ENCODE data around the gene RBPJL. TPM values are rescaled to one million over a fixed set of nuclear protein-coding genes. Genes with fewer than 3 reads are reported as not detected.

RBPJL gene
- total and polyA plus RNA-seq, 2 donors from 2014 or later, result not detected

Other genes starting within 250 kb of the RBPJL start
- gene KCNS1, start 205.7 kb upstream of the RBPJL start, total RNA-seq, result 2.9 TPM
- 0.19 TPM for gene KCNS1, start 205.7 kb upstream of the RBPJL start, polyA plus RNA-seq (ENCODE audit: insufficient read depth, low read depth, low replicate concordance)
- 1.0 TPM for gene WFDC5, start 191.7 kb upstream of the RBPJL start, total RNA-seq
- gene WFDC5, start 191.7 kb upstream of the RBPJL start, polyA plus RNA-seq (ENCODE audit: insufficient read depth, low read depth, low replicate concordance), result not detected
- 1.4 TPM for gene WFDC12, start 182.4 kb upstream of the RBPJL start, total RNA-seq
- not detected for gene WFDC12, start 182.4 kb upstream of the RBPJL start, polyA plus RNA-seq (ENCODE audit: insufficient read depth, low read depth, low replicate concordance)
- gene PI3, start 131.9 kb upstream of the RBPJL start, total RNA-seq, result 8.7 TPM
- gene PI3, start 131.9 kb upstream of the RBPJL start, polyA plus RNA-seq (ENCODE audit: insufficient read depth, low read depth, low replicate concordance), result not detected
- gene SEMG1, start 99.8 kb upstream of the RBPJL start, total RNA-seq, result not detected
- gene SEMG1, start 99.8 kb upstream of the RBPJL start, polyA plus RNA-seq (ENCODE audit: insufficient read depth, low read depth, low replicate concordance), result not detected
- 0.16 TPM for gene SEMG2, start 85.5 kb upstream of the RBPJL start, total RNA-seq
- 0.80 TPM for gene SEMG2, start 85.5 kb upstream of the RBPJL start, polyA plus RNA-seq (ENCODE audit: insufficient read depth, low read depth, low replicate concordance)
- 3,615 TPM for gene SLPI, start 52.3 kb upstream of the RBPJL start, total RNA-seq
- 105 TPM for gene SLPI, start 52.3 kb upstream of the RBPJL start, polyA plus RNA-seq (ENCODE audit: insufficient read depth, low read depth, low replicate concordance)
- 0.19 TPM for gene MATN4, start 1.5 kb downstream of the RBPJL start, total RNA-seq
- 0.19 TPM for gene MATN4, start 1.5 kb downstream of the RBPJL start, polyA plus RNA-seq (ENCODE audit: insufficient read depth, low read depth, low replicate concordance)
- 397 TPM for gene SDC4, start 41.6 kb downstream of the RBPJL start, total RNA-seq
- 242 TPM for gene SDC4, start 41.6 kb downstream of the RBPJL start, polyA plus RNA-seq (ENCODE audit: insufficient read depth, low read depth, low replicate concordance)
- gene SYS1, start 56.3 kb downstream of the RBPJL start, total RNA-seq, result 38.7 TPM
- gene SYS1, start 56.3 kb downstream of the RBPJL start, polyA plus RNA-seq (ENCODE audit: insufficient read depth, low read depth, low replicate concordance), result 39.8 TPM
- not detected for gene TP53TG5, start 71.5 kb downstream of the RBPJL start, total RNA-seq
- not detected for gene TP53TG5, start 71.5 kb downstream of the RBPJL start, polyA plus RNA-seq (ENCODE audit: insufficient read depth, low read depth, low replicate concordance)
- 51.5 TPM for gene DBNDD2, start 101.4 kb downstream of the RBPJL start, total RNA-seq
- 50.7 TPM for gene DBNDD2, start 101.4 kb downstream of the RBPJL start, polyA plus RNA-seq (ENCODE audit: insufficient read depth, low read depth, low replicate concordance)
- gene PIGT, start 109.3 kb downstream of the RBPJL start, total RNA-seq, result 90.9 TPM
- 95.0 TPM for gene PIGT, start 109.3 kb downstream of the RBPJL start, polyA plus RNA-seq (ENCODE audit: insufficient read depth, low read depth, low replicate concordance)
- gene WFDC2, start 162.9 kb downstream of the RBPJL start, total RNA-seq, result 2,874 TPM
- gene WFDC2, start 162.9 kb downstream of the RBPJL start, polyA plus RNA-seq (ENCODE audit: insufficient read depth, low read depth, low replicate concordance), result 1,908 TPM
- not detected for gene SPINT3, start 208.8 kb downstream of the RBPJL start, total RNA-seq
- gene SPINT3, start 208.8 kb downstream of the RBPJL start, polyA plus RNA-seq (ENCODE audit: insufficient read depth, low read depth, low replicate concordance), result not detected
- gene WFDC6, start 232.6 kb downstream of the RBPJL start, total RNA-seq, result not detected
- gene WFDC6, start 232.6 kb downstream of the RBPJL start, polyA plus RNA-seq (ENCODE audit: insufficient read depth, low read depth, low replicate concordance), result not detected
- not detected for gene EPPIN, start 240.6 kb downstream of the RBPJL start, total RNA-seq
- not detected for gene EPPIN, start 240.6 kb downstream of the RBPJL start, polyA plus RNA-seq (ENCODE audit: insufficient read depth, low read depth, low replicate concordance)

All from kidney (tissue), 2 donors.